HG02798 (cell line): ENCODE results near the gene CD84.
"Not testable (repeated sequence)": the region's sequence is repeated elsewhere in the genome, so short reads cannot be mapped to it uniquely, and the experiment has no call there.

Experiments
- ATAC-seq: cut with Tn5 transposase; IDR thresholded peaks from one replicate; pipeline ENCODE4 v1.9.1; 2021; ENCODE audit warnings: mild to moderate bottlenecking; ENCODE audit not compliant: unreplicated experiment, poor library complexity

The CD84 gene

GRCh38 chr1:160579216-160579701 lies at the start of gene CD84:
CD84 (minus strand) TSS chr1:160579496; CDS start chr1:160579437, 59 bp downstream.
- peak; percentile 26 for ATAC-seq

- no peak for ATAC-seq
Observed at GRCh38 chr1:160628799-160629263, 49.5 kb upstream of the CD84 start.

GRCh38 chr1:160627677-160628289 lies 48.5 kb upstream of the CD84 start:
- ATAC-seq = not testable (repeated sequence)

- ATAC-seq = peak; percentile 21
Observed at GRCh38 chr1:160626509-160627342, 47.4 kb upstream of the CD84 start.

GRCh38 chr1:160625725-160626498 lies 46.6 kb upstream of the CD84 start:
- ATAC-seq = no peak

GRCh38 chr1:160625321-160625720 lies 46.0 kb upstream of the CD84 start:
- no peak for ATAC-seq

- peak; percentile 41 for ATAC-seq
Observed at GRCh38 chr1:160624464-160624863, 45.2 kb upstream of the CD84 start.

- ATAC-seq = peak; percentile 37
Observed at GRCh38 chr1:160623862-160624261, 44.6 kb upstream of the CD84 start.

GRCh38 chr1:160623227-160623633 lies 43.9 kb upstream of the CD84 start:
- no peak for ATAC-seq

GRCh38 chr1:160622501-160623226 lies 43.4 kb upstream of the CD84 start:
- no peak for ATAC-seq

GRCh38 chr1:160621633-160622413 lies 42.5 kb upstream of the CD84 start:
- ATAC-seq = no peak

- ATAC-seq = no peak
Observed at GRCh38 chr1:160620942-160621632, 41.8 kb upstream of the CD84 start.

- ATAC-seq = no peak
Observed at GRCh38 chr1:160619742-160620277, 40.5 kb upstream of the CD84 start.

GRCh38 chr1:160618763-160619274 lies 39.5 kb upstream of the CD84 start:
- ATAC-seq = no peak

GRCh38 chr1:160618327-160618726 lies 39.0 kb upstream of the CD84 start:
- no peak for ATAC-seq

- no peak for ATAC-seq
Observed at GRCh38 chr1:160615660-160616059, 36.4 kb upstream of the CD84 start.

GRCh38 chr1:160614410-160614809 lies 35.1 kb upstream of the CD84 start:
- ATAC-seq = no peak

GRCh38 chr1:160612613-160613218 lies 33.4 kb upstream of the CD84 start:
- no peak for ATAC-seq
